Esophagus (tissue), 2 donors: ENCODE results near the gene ZNF177. TPM values are rescaled to one million over a fixed set of nuclear protein-coding genes. Genes with fewer than 3 reads are reported as not detected.

Source experiments
- H3K27ac ChIP-seq, 2 donors: one replicate each; pipeline ENCODE4 v1.5.1; 2013; ENCODE audit warnings: low read depth in 2 of 2, mild to moderate bottlenecking in 2 of 2, inconsistent platforms in 1 of 2, low read length in 1 of 2, moderate library complexity in 1 of 2
- H3K27me3 ChIP-seq, 2 donors: one replicate each; pipeline ENCODE4 v1.6.1; 2013; ENCODE audit warnings: low read length in 2 of 2, control low read depth in 1 of 2, mild to moderate bottlenecking in 1 of 2; ENCODE audit not compliant: insufficient read depth in 2 of 2, control insufficient read depth in 1 of 2
- H3K36me3 ChIP-seq, 2 donors: one replicate each; pipeline ENCODE4 v1.6.1; 2013; ENCODE audit warnings: low read length in 1 of 2; ENCODE audit not compliant: control insufficient read depth in 2 of 2, insufficient read depth in 2 of 2
- H3K4me1 ChIP-seq, 2 donors: one replicate each; pipeline ENCODE4 v1.6.1; 2013; ENCODE audit warnings: low read length in 1 of 2; ENCODE audit not compliant: control insufficient read depth in 2 of 2, insufficient read depth in 2 of 2
- H3K4me3 ChIP-seq, 2 donors: one replicate each; pipeline ENCODE4 v1.5.1; 2013; ENCODE audit warnings: low read length in 2 of 2, mild to moderate bottlenecking in 2 of 2, low read depth in 1 of 2, moderate library complexity in 1 of 2
- H3K9me3 ChIP-seq, 2 donors: one replicate each; pipeline ENCODE4 v1.6.1; 2013; ENCODE audit warnings: mild to moderate bottlenecking in 2 of 2, low read depth in 1 of 2, low read length in 1 of 2, moderate library complexity in 1 of 2; ENCODE audit not compliant: control insufficient read depth in 2 of 2, insufficient read depth in 1 of 2
- WGBS, 2 donors: extraction: QIAGEN DNeasy Blood & Tissue Kit; methylation state at CpG; one replicate each; pipeline ENCODE4 v1.1.7; 2013; 5-methylcytosine and 5-hydroxymethylcytosine counted together
- polyA plus RNA-seq, 2 donors: library from polyadenylated mRNA; stranded (reverse); fragments of 200-250 nt; gene quantifications; one replicate each; pipeline ENCODE4 v1.2.3, GENCODE V29; 2013
- donor health status: healthy with polysubstance abuse.
- donor health status: Bipolar disorder and iron deficiency.

Gene ZNF177
- polyA plus RNA-seq, 2 donors: 0.42 to 0.84 TPM

- no peaks in the 10 kb centered on the region for H3K27me3 ChIP-seq
- peaks cover 0 to 7% of the 10 kb centered on the region in 2 donors for H3K36me3 ChIP-seq
- no peak overlapping the region for H3K4me3 ChIP-seq
- no peaks in the 10 kb centered on the region for H3K4me1 ChIP-seq
- H3K27ac ChIP-seq: no peak overlapping the region
- WGBS, 2 donors: 91 to 95% methylated on average over 2 of the region's 2 CpGs
- peaks cover 6 to 19% of the 10 kb centered on the region in 2 donors for H3K9me3 ChIP-seq
Observed at GRCh38 chr19:9345005-9345404, 17.8 kb upstream of the ZNF177 start.

- Histone ChIP-seq H3K27ac (no peak overlapping the region), H3K36me3 (peaks cover 0 to 3% of the 10 kb centered on the region in 2 donors)
- WGBS, 2 donors: 98 to 100% methylated on average over 3 of the region's 3 CpGs
Observed at GRCh38 chr19:9348253-9348652, 14.6 kb upstream of the ZNF177 start.

GRCh38 chr19:9348671-9349070, 14.1 kb upstream of the ZNF177 start:
- Histone ChIP-seq H3K4me1 (no peaks in the 10 kb centered on the region), H3K36me3 (no peaks in the 10 kb centered on the region), H3K27ac (no peak overlapping the region), H3K9me3 (peaks cover 6 to 22% of the 10 kb centered on the region in 2 donors), H3K27me3 (no peaks in the 10 kb centered on the region), H3K4me3 (no peak overlapping the region)
- 97 to 99% methylated on average over 22 of the region's 22 CpGs for WGBS, 2 donors

More at GRCh38 chr19:9348253-9348652, 14.6 kb upstream of the ZNF177 start:
- H3K4me3 ChIP-seq: no peak overlapping the region
- H3K9me3 ChIP-seq: peaks cover 6 to 22% of the 10 kb centered on the region in 2 donors
- H3K4me1 ChIP-seq: no peaks in the 10 kb centered on the region
- H3K27me3 ChIP-seq: no peaks in the 10 kb centered on the region

- Histone ChIP-seq H3K27ac (no peak overlapping the region), H3K36me3 (no peaks in the 10 kb centered on the region), H3K9me3 (peaks cover 9 to 24% of the 10 kb centered on the region in 2 donors), H3K27me3 (no peaks in the 10 kb centered on the region), H3K4me1 (no peaks in the 10 kb centered on the region), H3K4me3 (no peak overlapping the region)
- WGBS, 2 donors: 97 to 98% methylated on average over 2 of the region's 2 CpGs
Observed at GRCh38 chr19:9352505-9352904, 10.3 kb upstream of the ZNF177 start.

GRCh38 chr19:9353011-9353410, 9.8 kb upstream of the ZNF177 start:
- no peak overlapping the region for H3K4me3 ChIP-seq
- H3K4me1 ChIP-seq: no peaks in the 10 kb centered on the region
- no peaks in the 10 kb centered on the region for H3K36me3 ChIP-seq
- peaks cover 9 to 24% of the 10 kb centered on the region in 2 donors for H3K9me3 ChIP-seq
- H3K27me3 ChIP-seq: no peaks in the 10 kb centered on the region
- H3K27ac ChIP-seq: no peak overlapping the region

GRCh38 chr19:9354651-9355050, 8.2 kb upstream of the ZNF177 start:
- Histone ChIP-seq H3K27me3 (no peaks in the 10 kb centered on the region), H3K36me3 (no peaks in the 10 kb centered on the region), H3K4me3 (no peak overlapping the region), H3K27ac (no peak overlapping the region), H3K9me3 (peaks cover 6 to 22% of the 10 kb centered on the region in 2 donors), H3K4me1 (no peaks in the 10 kb centered on the region)
- WGBS, 2 donors: 91 to 98% methylated on average over 2 of the region's 2 CpGs

- 89 to 90% methylated on average over 6 of the region's 6 CpGs for WGBS, 2 donors
- no peaks in the 10 kb centered on the region for H3K27me3 ChIP-seq
- no peaks in the 10 kb centered on the region for H3K4me1 ChIP-seq
- H3K9me3 ChIP-seq: peaks cover 0 to 5% of the 10 kb centered on the region in 2 donors
- no peak overlapping the region for H3K4me3 ChIP-seq
- no peaks in the 10 kb centered on the region for H3K36me3 ChIP-seq
- H3K27ac ChIP-seq: no peak overlapping the region
Observed at GRCh38 chr19:9370738-9371619, 8.2 kb downstream of the ZNF177 start.

GRCh38 chr19:9381361-9381785, 18.6 kb downstream of the ZNF177 start:
- Histone ChIP-seq H3K9me3 (peaks cover 28 to 47% of the 10 kb centered on the region in 2 donors), H3K36me3 (peaks cover 25 to 34% of the 10 kb centered on the region in 2 donors), H3K27me3 (no peaks in the 10 kb centered on the region), H3K27ac (no peak overlapping the region), H3K4me3 (no peak overlapping the region), H3K4me1 (no peaks in the 10 kb centered on the region)
- WGBS, 2 donors: 79% methylated on average over 4 of the region's 4 CpGs

GRCh38 chr19:9406798-9407352, 44.1 kb downstream of the ZNF177 start:
- Histone ChIP-seq H3K27me3 (no peaks in the 10 kb centered on the region), H3K4me3 (peak overlapping the region; percentile 64 to 66), H3K9me3 (peaks cover 12 to 24% of the 10 kb centered on the region in 2 donors), H3K36me3 (no peaks in the 10 kb centered on the region), H3K27ac (peak overlapping the region in 1 of 2 donors; percentile 52), H3K4me1 (no peaks in the 10 kb centered on the region)
- WGBS, 2 donors: 4% methylated on average over 39 of the region's 39 CpGs
